NOMO-1 (cell line): ENCODE results near the gene KRT6A.
A peak's percentile ranks its signal among the peaks of the same experiment; 100 is the strongest.

Experiments
- DNase-seq, 2 experiments: peaks; one replicate each; lab custom pipeline; 2025; ENCODE audit not compliant: unreplicated experiment in 2 of 2; lab: John Stamatoyannopoulos, UW

Gene KRT6A

GRCh38 chr12:52493172-52493571 lies at the start of gene KRT6A:
Gene KRT6A (minus strand): TSS chr12:52493257. CDS start chr12:52493188, 69 bp downstream.
- no peak for DNase-seq

DNA sequence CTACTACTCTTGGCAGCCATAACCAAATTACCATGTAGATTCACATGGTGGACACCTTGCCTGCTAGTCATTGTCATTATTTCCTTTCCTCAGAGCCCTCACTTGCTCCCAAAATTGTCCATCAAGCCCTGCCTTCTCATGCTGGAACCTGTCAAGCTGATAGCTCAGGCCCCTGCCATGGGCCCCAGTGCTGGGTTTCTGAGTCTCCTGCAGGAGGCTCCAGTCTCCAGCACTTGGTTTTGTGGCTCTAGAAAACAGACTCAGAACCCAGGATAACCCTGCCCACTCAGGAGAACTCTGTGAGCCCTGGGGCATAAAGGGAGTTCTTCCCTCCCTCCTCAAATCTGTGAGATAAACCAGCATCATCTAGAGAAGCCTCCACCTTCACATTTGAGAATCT lies 49.1 kb upstream of the KRT6A start:
- no peak for DNase-seq

GRCh38 chr12:52541709-52542108 lies 48.7 kb upstream of the KRT6A start:
- DNase-seq = no peak

GRCh38 chr12:52540531-52540930 lies 47.5 kb upstream of the KRT6A start:
- DNase-seq = no peak

DNA sequence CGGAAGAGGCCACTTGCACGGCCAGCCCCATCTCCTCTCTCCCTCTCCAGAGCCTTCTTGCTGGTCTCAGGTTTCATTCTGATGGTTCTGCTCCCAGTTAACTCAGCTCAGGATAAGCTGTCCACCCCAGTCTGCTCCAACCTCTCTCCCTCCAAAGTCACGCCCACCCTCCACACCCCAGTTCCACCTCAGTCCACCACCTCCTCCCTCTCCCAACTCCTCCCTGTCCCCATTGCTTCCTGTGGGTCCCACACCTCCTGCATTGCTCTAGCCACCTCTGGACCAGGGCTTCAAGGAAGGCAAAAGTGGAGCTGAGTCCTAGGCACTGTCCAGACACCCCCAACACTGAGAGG lies 46.7 kb upstream of the KRT6A start:
- DNase-seq = no peak

DNA sequence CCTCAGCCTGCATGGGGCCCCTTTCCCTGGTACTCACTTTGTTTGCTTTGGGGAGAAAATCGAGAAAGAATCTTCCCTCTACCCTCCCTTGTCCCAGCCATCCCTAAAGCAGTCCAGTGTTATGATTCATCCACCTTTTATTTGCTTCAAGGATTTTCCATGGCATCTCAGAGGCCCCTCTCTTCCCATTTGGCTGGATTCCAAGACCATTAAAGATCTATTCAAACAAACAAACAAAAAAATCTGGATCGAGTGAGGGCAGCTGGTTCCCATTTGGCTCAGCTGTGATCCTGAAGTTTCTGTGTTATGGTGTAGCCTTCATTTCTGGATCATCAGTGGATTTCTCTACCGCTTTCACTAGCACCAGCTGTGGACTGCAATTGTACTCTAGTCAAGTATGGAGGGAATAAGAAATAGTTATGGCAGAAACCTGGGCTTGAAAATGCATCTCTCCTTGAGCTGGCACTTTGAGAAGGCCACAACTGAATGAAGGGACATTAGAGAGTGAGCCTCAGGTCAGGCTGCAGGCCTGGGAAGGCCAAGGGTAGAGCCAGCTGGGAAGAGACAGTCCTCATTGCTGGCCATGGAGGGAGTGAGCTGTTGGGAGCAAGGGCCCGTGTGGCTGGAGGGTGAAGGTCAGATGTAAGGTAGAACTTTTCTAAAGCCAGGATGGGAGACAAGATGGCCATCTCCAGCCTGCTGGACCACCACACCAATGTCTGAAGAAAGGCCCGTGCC lies 46.2 kb upstream of the KRT6A start:
- no peak for DNase-seq

DNA sequence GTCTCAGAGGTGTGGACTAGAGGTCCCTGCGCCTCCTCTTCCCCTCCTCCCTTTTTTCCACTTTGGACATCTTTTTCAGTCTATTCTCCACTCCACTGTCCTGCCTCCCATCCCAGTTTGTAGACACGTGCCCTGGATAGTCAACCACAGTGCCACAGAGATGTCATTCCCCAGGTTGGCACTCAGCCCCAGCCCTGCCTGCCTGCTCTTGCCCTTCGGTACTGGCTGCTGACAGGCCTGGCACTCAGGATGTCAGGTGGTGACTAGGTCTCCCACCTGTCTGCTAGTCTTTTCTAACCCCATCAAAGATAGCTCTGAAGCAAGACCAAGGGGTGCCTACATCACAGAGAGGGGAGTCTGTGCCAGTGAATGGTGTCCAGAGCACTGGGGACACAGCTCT lies 44.0 kb upstream of the KRT6A start:
- DNase-seq = no peak

DNA sequence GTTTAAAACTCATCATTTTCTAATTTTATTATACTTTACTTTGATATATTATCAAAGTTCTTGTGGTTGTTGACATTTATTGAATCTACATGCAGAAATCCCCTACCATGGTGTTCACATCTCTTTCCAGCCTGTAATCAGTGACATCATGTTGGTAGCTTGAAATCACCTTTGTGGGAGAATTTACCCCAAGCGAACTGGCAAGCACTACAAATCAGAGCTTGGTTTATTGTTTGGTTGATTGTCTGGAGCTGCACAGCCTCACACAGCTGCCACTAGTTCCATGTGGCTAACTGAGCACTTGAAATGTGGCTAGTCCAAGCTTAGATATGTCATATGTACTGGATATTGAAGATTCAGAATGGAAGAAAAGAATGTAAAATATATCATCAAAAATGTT lies 42.5 kb upstream of the KRT6A start:
- no peak for DNase-seq

GRCh38 chr12:52534482-52534881 lies 41.4 kb upstream of the KRT6A start:
- no peak for DNase-seq

DNA sequence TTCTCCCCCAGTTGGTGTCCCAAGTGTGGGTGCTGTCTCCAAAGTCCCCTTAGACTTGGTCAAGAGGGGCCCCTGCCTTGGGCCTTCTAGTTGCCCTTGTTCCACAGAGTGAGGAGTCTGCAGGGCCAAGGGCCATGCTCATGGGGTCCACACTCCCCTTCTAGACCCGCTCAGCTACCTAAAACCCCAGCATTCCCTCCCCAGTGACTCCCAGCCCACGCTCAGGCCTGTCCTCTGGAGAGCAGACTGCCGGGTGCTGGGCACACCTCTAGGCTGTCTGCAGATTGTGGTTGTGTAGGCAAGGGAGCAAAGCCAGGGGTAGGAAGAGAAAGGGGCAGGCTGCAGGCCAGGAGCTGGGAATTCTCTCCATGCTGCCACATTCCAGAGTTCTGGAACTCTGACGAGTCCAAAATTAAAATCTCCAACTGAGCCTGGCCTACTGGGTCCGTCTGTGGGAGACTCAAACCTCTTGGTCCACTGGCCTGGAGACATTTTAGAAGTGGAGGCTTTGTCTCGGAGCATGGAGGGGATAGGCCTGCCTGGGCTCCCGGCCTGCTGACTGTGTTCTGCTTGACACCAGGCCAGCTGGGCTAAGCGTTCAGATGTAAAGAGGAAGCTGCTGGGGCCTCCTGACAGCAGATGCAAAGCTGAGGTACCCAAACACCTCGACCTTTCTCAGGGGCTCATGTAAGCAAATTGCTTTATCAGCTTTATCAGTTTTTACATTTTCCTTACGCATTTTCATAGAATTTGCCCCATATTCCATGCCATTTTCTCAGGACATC lies 40.8 kb upstream of the KRT6A start:
- no peak for DNase-seq

DNA sequence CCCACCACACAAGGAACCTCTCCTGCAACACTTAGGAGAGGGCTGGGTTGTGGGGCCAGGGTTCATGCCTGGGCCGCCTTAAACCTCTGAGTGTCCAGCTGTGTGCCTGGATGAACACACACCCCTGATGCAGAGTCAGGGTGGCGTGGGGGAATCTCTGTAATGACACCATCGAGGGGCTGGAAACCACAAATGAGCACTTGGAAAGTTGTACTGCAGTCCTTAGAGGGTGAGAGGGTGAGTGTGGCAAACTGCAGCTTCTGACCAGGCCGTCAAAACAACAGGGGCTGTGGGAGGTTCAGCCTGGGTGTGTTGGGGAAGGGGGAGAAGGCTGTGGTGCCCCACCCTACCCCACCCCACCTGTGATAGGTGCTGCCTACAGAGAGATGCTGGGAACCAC lies 39.6 kb upstream of the KRT6A start:
- no peak for DNase-seq

DNA sequence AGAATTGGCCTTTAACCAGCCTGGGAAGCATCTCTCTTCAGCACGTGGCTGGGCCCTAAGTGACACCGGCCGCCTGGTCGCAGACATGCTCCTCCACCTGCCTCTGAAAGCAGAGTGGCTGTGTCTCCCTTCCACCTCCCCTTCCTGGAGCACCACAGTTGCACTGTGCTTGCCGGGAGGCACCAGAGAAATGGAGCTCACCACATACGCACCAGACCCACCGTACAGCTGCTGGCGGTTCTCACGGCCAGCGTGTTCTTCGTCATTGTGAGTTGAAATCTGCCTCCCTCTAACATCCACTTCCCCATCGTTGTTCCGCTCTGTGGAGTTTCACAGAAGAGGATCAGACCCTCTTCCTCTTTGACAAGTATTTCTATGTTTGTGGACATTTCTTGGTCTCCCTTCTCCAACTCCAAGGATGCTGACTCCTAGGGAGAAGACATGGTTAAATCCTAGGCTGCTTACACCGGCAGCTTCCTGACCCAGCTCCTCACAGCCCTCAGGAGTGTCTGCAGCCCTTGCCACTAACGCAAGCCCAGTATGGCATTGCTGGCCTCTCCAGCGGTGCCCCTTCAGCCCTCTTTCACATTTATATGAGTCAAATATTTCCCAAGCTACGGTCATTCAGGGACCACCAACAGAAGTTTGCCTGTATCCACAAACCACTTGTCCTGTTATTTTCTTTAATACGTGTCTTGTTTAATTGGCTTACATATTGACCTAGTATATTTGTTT lies 38.7 kb upstream of the KRT6A start:
- DNase-seq = peak; percentile 38 to 65

- no peak for DNase-seq
Observed at GRCh38 chr12:52530905-52531304, 37.8 kb upstream of the KRT6A start.

- DNase-seq = no peak
Observed at GRCh38 chr12:52530366-52530765, 37.3 kb upstream of the KRT6A start.

GRCh38 chr12:52529846-52530245 lies 36.8 kb upstream of the KRT6A start:
- no peak for DNase-seq

GRCh38 chr12:52529417-52529816 lies 36.4 kb upstream of the KRT6A start:
- DNase-seq = no peak

- no peak for DNase-seq
Observed at GRCh38 chr12:52528641-52529143, 35.6 kb upstream of the KRT6A start.

DNA sequence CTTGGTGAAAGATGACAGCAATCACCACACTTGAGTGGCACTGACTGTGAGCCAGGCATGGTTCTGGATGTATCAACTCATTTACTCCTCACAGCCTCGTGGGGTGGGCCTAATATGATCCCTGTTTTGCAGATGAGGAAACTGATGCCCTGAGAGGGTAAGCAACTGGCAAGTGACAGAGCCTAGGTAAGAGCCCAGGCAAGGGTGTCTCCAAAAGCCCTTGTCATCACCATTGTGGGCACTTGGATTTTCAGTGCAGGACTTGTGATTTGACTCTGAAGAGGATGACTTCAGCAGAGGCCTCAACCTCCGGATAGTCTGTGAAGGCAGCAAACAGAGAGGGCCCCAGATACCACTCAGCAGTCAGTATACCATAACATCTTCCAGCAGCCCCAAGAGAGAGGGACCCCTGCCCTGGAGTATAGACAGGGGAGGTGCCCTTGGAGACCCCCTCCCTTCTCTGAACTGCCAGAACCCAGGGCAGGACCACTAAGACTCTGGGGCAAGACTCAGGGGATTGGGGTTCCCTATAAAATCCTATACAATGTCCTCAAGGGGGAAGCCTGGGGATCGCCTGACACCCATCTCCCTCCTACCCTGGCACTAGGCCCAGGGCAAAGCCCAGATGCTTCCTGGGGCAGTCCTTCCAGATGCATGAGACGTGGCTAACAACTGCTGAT lies 34.2 kb upstream of the KRT6A start:
- no peak for DNase-seq

GRCh38 chr12:52526511-52526951 lies 33.5 kb upstream of the KRT6A start:
- DNase-seq = no peak

DNA sequence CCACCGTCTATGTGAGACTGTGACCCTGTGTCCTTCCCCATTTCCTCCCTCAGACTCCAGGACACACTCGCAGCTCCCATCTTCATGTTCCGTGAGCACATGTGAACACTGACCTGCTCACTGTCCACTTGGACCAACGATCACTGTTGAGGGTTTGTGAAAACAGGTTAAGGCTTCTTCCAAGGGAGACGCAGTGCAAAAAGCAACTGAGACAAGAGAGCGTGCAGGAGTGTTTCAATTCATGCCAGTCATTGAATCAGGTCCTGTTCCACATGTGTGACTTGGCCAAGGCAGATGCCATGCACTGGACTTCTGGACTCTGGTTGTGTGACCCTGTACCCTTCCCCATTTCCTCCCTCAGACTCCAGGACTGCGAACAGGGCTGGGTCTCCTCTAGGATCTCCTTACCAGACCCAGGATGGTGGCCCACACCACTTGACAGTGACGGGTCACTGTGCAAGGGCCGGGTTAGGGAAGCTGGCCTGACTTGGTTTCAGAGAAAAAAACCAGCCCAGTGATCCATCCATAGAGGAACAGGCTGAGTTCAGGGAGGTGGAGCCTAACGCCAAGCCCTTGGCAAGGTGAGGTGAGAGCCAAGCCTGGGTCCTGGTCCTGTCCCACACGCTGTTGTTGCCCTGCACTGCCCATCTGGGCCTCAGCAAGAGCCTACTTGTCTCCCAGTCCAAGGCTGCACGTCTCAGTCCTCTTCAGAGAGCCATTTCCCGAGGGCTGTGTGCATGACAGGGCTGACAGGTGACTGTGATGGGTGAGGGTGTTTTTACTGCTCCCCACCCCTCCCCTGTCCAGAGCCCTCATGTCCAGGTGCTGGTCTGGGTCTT lies 32.8 kb upstream of the KRT6A start:
- no peak for DNase-seq
